ENCODE measurements around the gene NDUFA5. TPM values are rescaled to one million over a fixed set of nuclear protein-coding genes. Genes with fewer than 3 reads are reported as not detected.

Gene NDUFA5
- polyA plus RNA-seq (2014; cell fraction: cytosol; rRNA removed), result 111 and 120 TPM in 2 replicates
- 73.2 and 89.2 TPM in 2 replicates for polyA plus RNA-seq (2014; cell fraction: nucleus; rRNA removed)

- DNase-seq (ENCODE audit: low spot score), result peak; percentile 99
Measured at GRCh38 chr7:123557398-123558288, at the start of gene NDUFA5. NDUFA5 (minus strand) TSS chr7:123557818; CDS start chr7:123557795, 23 bp downstream.

GRCh38 chr7:123604739-123605138 lies 47.1 kb upstream of the NDUFA5 start:
- DNase-seq (ENCODE audit: low spot score), result no peak

- DNase-seq (ENCODE audit: low spot score), result no peak
Measured at GRCh38 chr7:123602648-123603047, 45.0 kb upstream of the NDUFA5 start.

- DNase-seq (ENCODE audit: low spot score), result peak; percentile 35
Measured at GRCh38 chr7:123601530-123601929, 43.9 kb upstream of the NDUFA5 start, which contains the start of gene ASB15. ASB15 (plus strand) TSS chr7:123601821; CDS start chr7:123614503, 12,682 bp downstream.

GRCh38 chr7:123600876-123601275 lies 43.3 kb upstream of the NDUFA5 start:
- no peak for DNase-seq (ENCODE audit: low spot score)

- DNase-seq (ENCODE audit: low spot score), result no peak
Measured at GRCh38 chr7:123599766-123600165, 42.1 kb upstream of the NDUFA5 start.

GRCh38 chr7:123598657-123599056 lies 41.0 kb upstream of the NDUFA5 start:
- no peak for DNase-seq (ENCODE audit: low spot score)

- DNase-seq (ENCODE audit: low spot score), result no peak
Measured at GRCh38 chr7:123594813-123595241, 37.2 kb upstream of the NDUFA5 start.

GRCh38 chr7:123588376-123588775 lies 30.8 kb upstream of the NDUFA5 start:
- DNase-seq (ENCODE audit: low spot score), result no peak

- DNase-seq (ENCODE audit: low spot score), result no peak
Measured at GRCh38 chr7:123583821-123584220, 26.2 kb upstream of the NDUFA5 start.

GRCh38 chr7:123581162-123581459 lies 23.5 kb upstream of the NDUFA5 start:
- no peak for DNase-seq (ENCODE audit: low spot score)

GRCh38 chr7:123580406-123581161 lies 23.0 kb upstream of the NDUFA5 start:
- DNase-seq (ENCODE audit: low spot score), result peak; percentile 59

GRCh38 chr7:123579416-123579815 lies 21.8 kb upstream of the NDUFA5 start:
- DNase-seq (ENCODE audit: low spot score), result no peak

- no peak for DNase-seq (ENCODE audit: low spot score)
Measured at GRCh38 chr7:123573896-123574467, 16.4 kb upstream of the NDUFA5 start.

- DNase-seq (ENCODE audit: low spot score), result no peak
Measured at GRCh38 chr7:123573341-123573740, 15.7 kb upstream of the NDUFA5 start.

- no peak for DNase-seq (ENCODE audit: low spot score)
Measured at GRCh38 chr7:123571684-123572083, 14.1 kb upstream of the NDUFA5 start.

- DNase-seq (ENCODE audit: low spot score), result no peak
Measured at GRCh38 chr7:123571187-123571586, 13.6 kb upstream of the NDUFA5 start.

- no peak for DNase-seq (ENCODE audit: low spot score)
Measured at GRCh38 chr7:123570390-123571182, 13.0 kb upstream of the NDUFA5 start.

GRCh38 chr7:123569352-123570010 lies 11.9 kb upstream of the NDUFA5 start:
- no peak for DNase-seq (ENCODE audit: low spot score)

- no peak for DNase-seq (ENCODE audit: low spot score)
Measured at GRCh38 chr7:123562121-123562520, 4.5 kb upstream of the NDUFA5 start.

Measured in SK-N-DZ (cell line).